Mucosa of rectum (tissue), 2 donors: ENCODE results near the gene LHX8.

Source experiments
- H3K27ac ChIP-seq, 2 donors: one replicate each; pipeline ENCODE4 v1.7.0; 2013; ENCODE audit warnings: inconsistent platforms in 2 of 2, low read depth in 2 of 2, low read length in 2 of 2
- H3K27me3 ChIP-seq, 2 donors: one replicate each; pipeline ENCODE4 v1.7.0; 2013; ENCODE audit warnings: low read length in 2 of 2; ENCODE audit not compliant: control insufficient read depth in 2 of 2, insufficient read depth in 2 of 2
- H3K36me3 ChIP-seq, 2 donors: one replicate each; pipeline ENCODE4 v1.7.0; 2013; ENCODE audit warnings: low read length in 2 of 2; ENCODE audit not compliant: control insufficient read depth in 2 of 2, insufficient read depth in 2 of 2
- H3K4me1 ChIP-seq, 2 donors: one replicate each; pipeline ENCODE4 v1.7.0; 2013; ENCODE audit warnings: low read length in 2 of 2, mild to moderate bottlenecking in 1 of 2; ENCODE audit not compliant: control insufficient read depth in 2 of 2, insufficient read depth in 2 of 2
- H3K4me3 ChIP-seq, 2 donors: one replicate each; pipeline ENCODE4 v1.7.0; 2013; ENCODE audit warnings: low read length in 2 of 2
- H3K9ac ChIP-seq, 2 donors: one replicate each; pipeline ENCODE4 v1.7.0; 2013; ENCODE audit warnings: low read length in 2 of 2, low read depth in 1 of 2, mild to moderate bottlenecking in 1 of 2
- H3K9me3 ChIP-seq, 2 donors: one replicate each; pipeline ENCODE4 v1.7.0; 2013; ENCODE audit warnings: low read length in 2 of 2; ENCODE audit not compliant: control insufficient read depth in 2 of 2
- donor health status: healthy.
- donor health status: Normal muscosa, but diverticular disease.

The LHX8 gene

GRCh38 chr1:75203415-75204277 lies 69.5 kb downstream of the LHX8 start:
- Histone ChIP-seq H3K4me3 (no peak overlapping the region), H3K36me3 (no peaks in the 10 kb centered on the region), H3K9ac (no peak overlapping the region), H3K27me3 (no peaks in the 10 kb centered on the region), H3K4me1 (no peaks in the 10 kb centered on the region), H3K9me3 (no peaks in the 10 kb centered on the region), H3K27ac (no peak overlapping the region)

DNA sequence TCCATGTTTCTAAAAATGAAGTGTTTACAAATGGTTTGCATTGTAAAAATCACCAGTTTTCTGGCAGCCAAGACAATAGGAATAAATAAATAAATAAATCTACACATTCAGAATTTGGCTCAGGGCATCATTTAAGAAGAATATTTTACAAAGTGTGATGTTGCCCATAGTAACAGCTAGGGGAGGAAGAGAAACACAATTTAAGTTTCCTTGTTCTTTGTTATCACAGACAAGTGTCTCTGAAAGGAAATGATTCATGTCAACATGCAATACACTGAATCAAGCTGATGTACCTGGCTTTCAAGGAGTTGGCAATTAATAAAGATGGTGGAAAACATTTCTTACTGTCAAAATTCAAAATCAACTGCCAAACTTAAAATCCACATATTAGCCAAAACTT lies 74.7 kb downstream of the LHX8 start:
- Histone ChIP-seq H3K9ac (no peak overlapping the region), H3K9me3 (no peaks in the 10 kb centered on the region), H3K4me3 (no peak overlapping the region), H3K27me3 (no peaks in the 10 kb centered on the region), H3K4me1 (no peaks in the 10 kb centered on the region), H3K36me3 (no peaks in the 10 kb centered on the region), H3K27ac (no peak overlapping the region)
